TTC549 (cell line): ENCODE measurements around the gene RAMP2.

Experiments
- FAIRE-seq: peaks from 2 replicates; lab custom pipeline; 2012; peaks lifted over from hg19 to GRCh38; lab: Jason Lieb, UNC

Gene RAMP2

GRCh38 chr17:42795061-42795460 lies 34.0 kb downstream of the RAMP2 start:
- no peak for FAIRE-seq

GRCh38 chr17:42795465-42795864 lies 34.4 kb downstream of the RAMP2 start:
- FAIRE-seq = no peak

GRCh38 chr17:42796066-42796758 lies 35.2 kb downstream of the RAMP2 start:
- FAIRE-seq = no peak

- FAIRE-seq = no peak
Observed at GRCh38 chr17:42797067-42798007, 36.3 kb downstream of the RAMP2 start.

GRCh38 chr17:42798011-42798382 lies 37.0 kb downstream of the RAMP2 start:
- FAIRE-seq = no peak

GRCh38 chr17:42798383-42799380 lies 37.7 kb downstream of the RAMP2 start, which contains the start of the genes CNTD1 and COA3:
Gene CNTD1, plus strand, starts transcription at chr17:42798861. Its CDS starts 207 bp downstream, at chr17:42799068.
Gene COA3, minus strand, starts transcription at chr17:42798704. Its CDS starts 23 bp downstream, at chr17:42798681.
- FAIRE-seq = no peak

- no peak for FAIRE-seq
Observed at GRCh38 chr17:42803074-42803883, 42.3 kb downstream of the RAMP2 start.

GRCh38 chr17:42804918-42805367 lies 43.9 kb downstream of the RAMP2 start:
- FAIRE-seq = no peak

GRCh38 chr17:42806249-42806648 lies 45.2 kb downstream of the RAMP2 start:
- FAIRE-seq = no peak

GRCh38 chr17:42809250-42809649 lies 48.2 kb downstream of the RAMP2 start:
- no peak for FAIRE-seq
